Mucosa of stomach (tissue), 1 donor: ENCODE data around the gene DDHD1.

Experiments used
- H3K27me3 ChIP-seq: one replicate; pipeline ENCODE4 v1.7.0; 2013; ENCODE audit warnings: mild to moderate bottlenecking, low read length; ENCODE audit not compliant: control insufficient read depth, insufficient read depth
- H3K36me3 ChIP-seq: one replicate; pipeline ENCODE4 v1.7.0; 2013; ENCODE audit warnings: low read length; ENCODE audit not compliant: control insufficient read depth, insufficient read depth
- H3K4me1 ChIP-seq: one replicate; pipeline ENCODE4 v1.7.0; 2013; ENCODE audit warnings: mild to moderate bottlenecking, low read length; ENCODE audit not compliant: control insufficient read depth, insufficient read depth
- H3K4me3 ChIP-seq: one replicate; pipeline ENCODE4 v1.7.0; 2013; ENCODE audit warnings: low read length
- H3K9ac ChIP-seq: one replicate; pipeline ENCODE4 v1.7.0; 2013; ENCODE audit warnings: mild to moderate bottlenecking, low read length, moderate library complexity
- H3K9me3 ChIP-seq: one replicate; pipeline ENCODE4 v1.7.0; 2013; ENCODE audit warnings: mild to moderate bottlenecking, low read length, moderate library complexity; ENCODE audit not compliant: control insufficient read depth
- donor health status: Pancreatic carcinoma.

Gene DDHD1

DNA sequence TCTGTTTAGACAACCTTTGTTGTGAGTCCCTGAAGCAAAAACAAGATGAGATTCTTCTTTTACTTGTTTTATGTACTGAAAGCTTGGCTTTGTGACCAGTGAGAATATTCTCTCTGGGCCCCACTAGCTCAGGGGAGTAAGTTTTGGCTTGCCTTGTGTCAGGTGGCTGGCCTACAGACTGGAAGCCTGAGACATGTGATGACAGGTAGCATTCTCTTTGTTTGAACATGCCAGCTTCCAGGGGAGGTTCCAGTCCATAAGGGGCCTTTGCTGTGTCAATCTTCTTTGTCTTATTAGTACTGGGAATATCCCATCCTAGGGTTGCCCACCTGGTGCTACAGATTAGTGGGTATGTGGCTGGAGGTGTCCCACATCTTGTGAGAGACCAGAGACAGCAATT lies 136.2 kb downstream of the DDHD1 start:
- Histone ChIP-seq H3K9ac (no peak overlapping the region), H3K36me3 (no peaks in the 10 kb centered on the region), H3K27me3 (no peaks in the 10 kb centered on the region), H3K4me3 (no peak overlapping the region), H3K4me1 (no peaks in the 10 kb centered on the region), H3K9me3 (no peaks in the 10 kb centered on the region)

DNA sequence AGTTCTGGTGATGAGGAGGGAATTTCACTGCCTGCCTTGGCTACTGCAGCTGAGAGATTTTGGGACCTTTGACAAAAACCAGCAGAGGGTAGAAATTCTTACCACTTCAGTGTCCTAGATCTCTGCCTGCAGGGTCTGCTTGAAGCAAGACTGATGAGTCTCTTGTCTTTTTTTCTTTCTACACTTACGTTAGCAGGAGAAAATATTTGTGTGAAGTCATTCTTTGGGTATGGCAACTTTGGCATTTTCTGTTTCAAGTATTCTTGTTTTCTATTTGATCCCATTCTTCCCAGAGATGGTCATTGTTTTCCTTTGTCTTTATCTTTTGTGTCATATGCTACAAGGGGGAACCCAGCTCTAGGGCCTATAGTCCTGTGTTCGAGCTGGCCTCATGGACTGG lies 136.6 kb downstream of the DDHD1 start:
- Histone ChIP-seq H3K36me3 (no peaks in the 10 kb centered on the region), H3K4me3 (no peak overlapping the region), H3K9me3 (no peaks in the 10 kb centered on the region), H3K27me3 (no peaks in the 10 kb centered on the region), H3K9ac (no peak overlapping the region), H3K4me1 (no peaks in the 10 kb centered on the region)

DNA sequence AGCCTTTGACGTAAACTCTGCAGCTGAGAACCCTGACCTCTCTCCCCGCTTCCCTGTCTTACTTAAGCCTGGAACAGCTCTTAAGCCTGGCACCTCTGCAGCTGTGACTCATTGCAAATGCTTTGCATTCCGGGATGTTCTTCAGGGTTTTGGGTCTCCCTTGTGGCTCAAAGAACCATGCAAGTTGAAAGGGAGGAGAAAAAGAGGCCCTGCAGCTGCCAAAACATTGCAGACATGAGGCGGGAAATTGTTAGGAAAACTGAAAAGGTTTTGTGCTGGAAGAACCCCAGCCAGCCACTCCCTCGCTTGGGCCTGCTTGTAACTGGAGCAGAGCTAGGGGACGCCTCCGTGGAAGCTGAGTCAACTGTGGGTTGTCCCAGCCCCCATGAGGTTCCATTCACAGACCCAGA lies 142.1 kb downstream of the DDHD1 start:
- no peaks in the 10 kb centered on the region for H3K4me1 ChIP-seq
- peaks cover 7% of the 10 kb centered on the region for H3K27me3 ChIP-seq
- H3K9me3 ChIP-seq, result no peaks in the 10 kb centered on the region
- no peak overlapping the region for H3K4me3 ChIP-seq
- H3K9ac ChIP-seq, result no peak overlapping the region
- H3K36me3 ChIP-seq, result no peaks in the 10 kb centered on the region

DNA sequence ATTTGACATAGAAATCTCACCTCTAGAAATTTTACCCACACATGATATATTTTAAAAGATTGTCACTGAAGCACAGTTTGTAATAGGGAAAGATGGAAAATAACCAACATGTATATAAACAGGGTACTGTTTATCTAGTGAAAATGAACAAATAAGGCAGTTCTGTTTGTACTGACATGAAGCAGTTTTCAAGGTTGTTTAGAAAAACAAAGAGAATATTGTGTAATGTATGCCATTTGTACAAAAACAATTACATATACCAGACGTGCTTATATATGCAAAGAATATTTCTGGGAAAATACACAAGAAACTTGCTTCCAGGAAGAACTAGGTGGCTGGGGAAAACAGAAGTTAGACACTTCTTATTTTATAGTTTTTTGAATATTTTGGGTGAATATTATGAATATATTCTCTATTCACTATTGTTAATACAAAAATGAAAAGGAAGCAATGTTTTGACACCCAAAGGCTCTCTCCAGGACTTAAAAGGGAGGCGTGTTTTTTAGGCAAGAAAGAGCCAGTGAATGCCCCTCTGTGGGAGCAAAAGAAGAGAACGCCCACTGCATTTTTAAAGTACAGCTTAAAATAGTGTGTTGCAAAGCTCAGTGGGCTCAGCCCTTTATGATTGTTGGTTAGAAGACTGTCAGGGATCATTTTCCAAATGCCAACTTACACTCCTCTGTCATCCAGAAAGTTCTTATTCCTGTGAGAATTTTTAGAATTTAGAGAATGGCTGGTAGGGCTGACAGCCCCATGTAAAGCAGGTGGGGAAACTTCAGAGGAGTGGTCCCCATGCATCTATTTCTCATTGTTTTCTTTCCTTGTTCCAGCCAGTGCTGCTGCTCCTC lies 142.7 kb downstream of the DDHD1 start:
- Histone ChIP-seq H3K36me3 (no peaks in the 10 kb centered on the region), H3K27me3 (peaks cover 7% of the 10 kb centered on the region), H3K4me1 (no peaks in the 10 kb centered on the region), H3K4me3 (no peak overlapping the region), H3K9ac (no peak overlapping the region), H3K9me3 (no peaks in the 10 kb centered on the region)

DNA sequence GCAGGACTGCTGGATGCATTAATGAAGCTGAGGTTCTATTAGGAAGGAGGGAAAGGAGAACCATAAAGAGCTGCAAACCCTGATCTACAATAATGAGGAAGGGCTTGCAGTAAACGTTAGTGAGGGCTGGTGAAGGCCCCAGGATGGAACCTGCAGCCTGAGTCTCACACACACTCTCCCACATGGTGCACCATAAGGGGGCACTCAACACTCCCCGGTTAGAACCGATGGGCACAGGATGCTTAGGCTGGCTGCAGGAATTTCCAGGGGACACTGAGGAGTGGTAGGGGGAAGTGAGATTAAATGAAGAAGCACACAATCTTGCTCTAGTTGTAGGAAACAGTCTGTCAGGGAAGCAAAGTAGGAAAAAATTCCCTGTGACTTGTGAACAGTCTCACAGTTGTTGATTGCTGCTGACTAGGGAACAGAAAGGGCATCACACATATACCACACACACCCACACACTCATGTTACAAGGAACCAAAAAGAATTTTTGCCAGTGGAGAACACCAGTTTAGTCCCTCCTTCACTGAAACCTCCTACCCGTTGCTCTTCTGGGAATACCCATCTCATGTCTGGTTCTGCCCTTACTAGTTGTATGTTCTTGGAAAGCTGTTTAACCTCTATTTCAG lies 146.1 kb downstream of the DDHD1 start:
- no peaks in the 10 kb centered on the region for H3K36me3 ChIP-seq
- H3K9ac ChIP-seq, result no peak overlapping the region
- no peaks in the 10 kb centered on the region for H3K9me3 ChIP-seq
- no peaks in the 10 kb centered on the region for H3K4me1 ChIP-seq
- H3K4me3 ChIP-seq, result no peak overlapping the region
- peaks cover 7% of the 10 kb centered on the region for H3K27me3 ChIP-seq

DNA sequence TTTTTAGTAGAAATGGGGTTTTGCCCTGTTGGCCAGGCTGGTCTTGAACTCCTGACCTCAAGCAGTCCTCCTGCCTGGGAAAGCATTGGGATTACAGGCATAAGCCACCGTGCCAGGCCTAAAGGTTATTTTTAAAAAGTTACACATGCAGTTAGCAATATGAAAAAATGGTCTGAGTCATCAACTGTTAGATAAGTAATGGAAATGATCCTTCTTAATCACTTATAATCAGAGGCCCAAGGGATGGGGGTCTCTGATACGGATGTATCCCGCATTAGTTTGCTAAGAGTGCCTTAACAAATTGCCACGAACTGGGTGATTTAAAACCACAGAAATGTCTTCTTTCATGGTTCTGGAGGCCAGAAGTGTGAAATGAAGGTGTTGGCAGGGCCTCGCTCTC lies 148.1 kb downstream of the DDHD1 start:
- Histone ChIP-seq H3K9me3 (no peaks in the 10 kb centered on the region), H3K4me1 (no peaks in the 10 kb centered on the region), H3K9ac (no peak overlapping the region), H3K4me3 (no peak overlapping the region), H3K36me3 (no peaks in the 10 kb centered on the region), H3K27me3 (peaks cover 4% of the 10 kb centered on the region)

DNA sequence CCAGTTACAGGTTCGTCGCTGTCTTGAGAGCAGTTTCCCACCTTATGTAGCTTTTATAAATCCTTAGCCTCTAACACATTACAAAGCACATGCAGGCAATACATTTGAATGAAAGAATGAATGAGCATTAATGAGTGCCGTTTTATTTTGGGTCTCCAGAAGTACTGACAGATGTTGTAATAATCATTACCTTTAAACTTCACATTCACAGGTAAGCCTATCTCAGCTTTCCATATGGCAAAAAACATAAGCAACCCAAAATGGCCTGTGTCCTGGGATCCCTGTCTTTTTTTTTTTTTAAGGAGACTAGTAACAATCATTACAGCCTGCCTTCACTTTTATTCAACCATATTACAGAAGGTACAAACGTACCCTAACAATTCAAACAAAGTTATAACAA lies 149.3 kb downstream of the DDHD1 start:
- H3K9ac ChIP-seq, result no peak overlapping the region
- H3K4me1 ChIP-seq, result no peaks in the 10 kb centered on the region
- H3K9me3 ChIP-seq, result no peaks in the 10 kb centered on the region
- no peak overlapping the region for H3K4me3 ChIP-seq
- no peaks in the 10 kb centered on the region for H3K36me3 ChIP-seq
- peaks cover 4% of the 10 kb centered on the region for H3K27me3 ChIP-seq

DNA sequence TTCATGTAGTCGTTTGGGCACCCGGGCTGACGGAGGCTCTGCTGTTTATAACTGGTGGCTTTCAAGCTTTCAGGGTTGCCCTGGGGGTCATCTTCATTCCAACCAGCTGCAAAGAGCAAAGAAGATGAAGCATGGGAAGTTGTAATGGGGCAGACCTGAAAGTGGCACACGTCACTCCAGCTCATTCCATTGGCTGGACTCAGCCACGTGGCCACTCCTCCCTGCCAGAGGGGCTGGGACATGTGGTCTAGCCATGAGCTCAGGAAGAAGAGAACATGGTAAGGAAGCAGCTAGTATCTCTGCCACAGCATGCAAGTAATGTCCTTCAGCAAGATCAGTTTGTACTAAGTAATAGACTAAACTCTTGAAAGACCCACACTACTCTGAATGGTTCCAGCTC lies 150.5 kb downstream of the DDHD1 start:
- H3K36me3 ChIP-seq, result no peaks in the 10 kb centered on the region
- no peak overlapping the region for H3K4me3 ChIP-seq
- H3K9ac ChIP-seq, result no peak overlapping the region
- H3K9me3 ChIP-seq, result no peaks in the 10 kb centered on the region
- H3K4me1 ChIP-seq, result no peaks in the 10 kb centered on the region
- peaks cover 4% of the 10 kb centered on the region for H3K27me3 ChIP-seq

DNA sequence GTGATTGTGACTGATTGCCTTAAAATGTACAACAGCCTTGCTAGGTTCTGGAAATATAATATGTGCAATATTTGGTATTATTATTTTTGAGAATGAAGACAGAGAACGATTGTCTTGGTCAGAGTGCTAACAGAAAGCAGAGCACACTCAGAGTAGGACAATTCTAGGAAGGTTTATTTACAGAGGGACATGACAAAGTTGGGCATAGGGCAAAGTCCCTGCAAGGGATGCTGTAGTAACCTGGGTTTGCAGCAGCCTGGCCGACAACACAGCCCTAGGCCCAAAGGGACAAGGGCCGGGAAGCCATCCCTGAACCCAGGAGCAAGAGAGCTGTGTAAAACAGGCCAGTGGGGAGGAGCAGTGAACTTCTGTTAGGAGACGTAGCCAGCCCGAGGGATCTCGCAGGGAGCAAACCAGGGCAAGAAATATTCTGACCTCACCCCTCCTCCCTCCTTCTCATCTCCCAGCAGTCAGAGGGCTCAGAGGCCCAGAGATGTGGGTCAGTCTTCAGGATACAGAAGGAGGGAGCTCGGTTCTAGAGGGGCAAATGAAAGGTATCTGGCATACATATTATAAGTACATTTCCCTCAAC lies 151.2 kb downstream of the DDHD1 start:
- Histone ChIP-seq H3K9me3 (no peaks in the 10 kb centered on the region), H3K4me1 (no peaks in the 10 kb centered on the region), H3K27me3 (no peaks in the 10 kb centered on the region), H3K36me3 (no peaks in the 10 kb centered on the region), H3K4me3 (no peak overlapping the region), H3K9ac (no peak overlapping the region)

DNA sequence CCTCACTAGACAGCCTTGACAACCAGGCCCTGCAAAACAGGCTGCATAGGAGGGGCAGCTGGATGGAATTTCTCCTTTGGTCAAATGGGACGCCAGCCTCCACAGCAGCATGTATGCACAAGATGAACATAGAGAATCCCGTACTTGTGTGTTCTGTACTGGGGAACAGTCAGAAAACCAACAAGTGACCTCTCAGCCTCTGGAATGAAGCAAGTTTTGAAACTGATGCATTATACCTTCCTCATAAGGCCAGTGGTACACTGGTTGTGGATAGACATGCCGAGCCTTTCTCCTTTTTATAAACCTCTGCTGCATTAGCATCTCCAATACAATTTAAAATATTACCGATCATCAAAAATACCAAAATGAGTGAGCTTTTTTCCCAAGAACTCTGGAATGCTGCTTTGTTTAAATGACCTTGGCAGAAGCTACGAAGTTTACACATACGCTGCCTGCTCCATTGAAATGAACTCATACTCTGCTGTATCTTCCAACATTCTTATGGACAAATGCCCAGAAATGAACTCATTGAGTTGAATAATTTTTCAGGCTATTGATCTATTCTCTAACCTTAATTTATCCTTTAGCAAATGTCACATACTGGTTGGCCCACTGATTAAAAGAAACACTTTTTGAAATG lies 154.6 kb downstream of the DDHD1 start:
- Histone ChIP-seq H3K4me1 (no peaks in the 10 kb centered on the region), H3K36me3 (no peaks in the 10 kb centered on the region), H3K9ac (no peak overlapping the region), H3K9me3 (no peaks in the 10 kb centered on the region), H3K4me3 (no peak overlapping the region), H3K27me3 (no peaks in the 10 kb centered on the region)

DNA sequence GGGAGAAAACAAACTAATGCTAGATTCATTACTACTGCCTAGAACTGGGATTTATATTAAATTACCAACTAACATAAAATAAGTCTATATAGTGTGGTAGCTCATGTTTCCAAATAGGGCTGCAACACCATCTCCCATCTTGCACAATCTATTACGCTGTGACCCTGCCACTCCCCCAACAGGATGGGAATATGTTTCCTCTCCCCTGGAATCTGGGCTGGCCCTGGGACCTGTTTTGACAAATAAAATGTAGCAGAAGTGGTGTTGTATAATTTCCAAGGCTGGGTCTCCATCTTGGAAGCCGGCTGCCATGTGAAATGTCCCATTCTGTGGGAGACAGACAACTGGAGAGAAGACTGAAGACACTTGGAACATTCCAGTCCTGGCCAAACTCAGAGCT lies 156.6 kb downstream of the DDHD1 start:
- no peak overlapping the region for H3K9ac ChIP-seq
- no peaks in the 10 kb centered on the region for H3K9me3 ChIP-seq
- H3K36me3 ChIP-seq, result no peaks in the 10 kb centered on the region
- no peaks in the 10 kb centered on the region for H3K4me1 ChIP-seq
- no peaks in the 10 kb centered on the region for H3K27me3 ChIP-seq
- H3K4me3 ChIP-seq, result no peak overlapping the region

DNA sequence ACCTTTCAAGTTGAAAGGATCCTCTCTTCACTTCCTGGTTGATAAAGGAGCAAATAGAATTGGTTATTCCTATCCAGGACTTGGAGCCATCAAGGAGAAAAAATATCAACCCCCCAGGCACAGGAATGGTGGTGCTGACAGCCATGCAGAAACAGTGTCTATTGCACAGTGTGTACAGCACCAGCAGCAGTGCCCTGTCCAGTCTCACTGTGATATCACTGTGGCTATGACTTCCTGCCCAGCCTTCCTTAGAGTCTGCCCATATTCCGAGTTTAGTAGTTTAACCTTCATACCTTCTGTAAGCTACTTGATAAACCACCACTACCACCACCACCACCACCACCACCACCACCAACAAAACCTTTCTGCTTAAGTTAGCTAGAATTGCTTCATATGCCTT lies 157.1 kb downstream of the DDHD1 start:
- Histone ChIP-seq H3K9ac (no peak overlapping the region), H3K9me3 (no peaks in the 10 kb centered on the region), H3K4me3 (no peak overlapping the region)

More for the DNA sequence above, 157.1 kb downstream of the DDHD1 start:
- H3K27me3 ChIP-seq, result no peaks in the 10 kb centered on the region
- H3K4me1 ChIP-seq, result no peaks in the 10 kb centered on the region
- no peaks in the 10 kb centered on the region for H3K36me3 ChIP-seq
